A549 (cell line): ENCODE data around the gene AMN.

Experiments used
- CBX8 ChIP-seq: fragments of 200-600 bp; sonication (generic); IDR thresholded peaks from 2 replicates; pipeline ENCODE4 v1.6.1; 2016
- CTCF ChIP-seq: fragments of >200 bp; sonication (Bioruptor Twin); formaldehyde crosslinking; IDR thresholded peaks from 3 replicates; pipeline ENCODE4 v1.5.1; 2016
- JUN ChIP-seq, 2 experiments: fragments of >200 bp; sonication (Bioruptor Twin); formaldehyde crosslinking; IDR thresholded peaks; 2 replicates in 1 of 2; 3 replicates in 1 of 2; pipeline ENCODE4 v1.6.1; 2016 to 2017
- KDM5A ChIP-seq: fragments of 200-600 bp; sonication (generic); IDR thresholded peaks from 2 replicates; pipeline ENCODE4 v1.6.1; 2016; ENCODE audit warnings: antibody characterized with exemption, mild to moderate bottlenecking
- POLR2AphosphoS2 ChIP-seq: conservative IDR thresholded peaks from 2 replicates; pipeline ENCODE4 v1.6.1; 2012; ENCODE audit warnings: low read length, improper control_type of control experiment, inconsistent platforms
- TFCP2L1 ChIP-seq: fragments of 250-450 bp; sonication (Bioruptor Pico); IDR thresholded peaks from 2 replicates; pipeline ENCODE4 v1.5.0; 2021; ENCODE audit warnings: mild to moderate bottlenecking

GRCh38 chr14:102932484-102933248 lies 10.2 kb downstream of the AMN start:
- no peak for TF ChIP-seq CTCF
- TF ChIP-seq KDM5A, result no peak
- no peak for TF ChIP-seq CBX8
- TF ChIP-seq TFCP2L1 (CRISPR knock-in tag), result no peak
- no peak for TF ChIP-seq POLR2AphosphoS2
- TF ChIP-seq JUN (IDR thresholded peaks at IDR 0.05), result no peak
